ENCODE data around the gene MAP1LC3A. TPM values are rescaled to one million over a fixed set of nuclear protein-coding genes. Genes with fewer than 3 reads are reported as not detected.

MAP1LC3A gene
- total and polyA plus RNA-seq, 2 experiments from 2014 or later, result 80.3 to 83.1 TPM

- Histone ChIP-seq H4K20me1 (ENCODE audit: insufficient read depth) (no peaks in the 10 kb centered on the region), H3K27me3 (replicated peaks; ENCODE audit: insufficient read depth) (no peaks in the 10 kb centered on the region), H3K9me2 (ENCODE audit: insufficient read depth) (no peaks in the 10 kb centered on the region), H3K9me3 (ENCODE audit: low read depth) (no peaks in the 10 kb centered on the region), H3K4me3 (no peak overlapping the region), H3K4me2 (ENCODE audit: unreplicated experiment) (no peak overlapping the region), H3K79me2 (ENCODE audit: insufficient read depth) (no peaks in the 10 kb centered on the region), H3K4me1 (ENCODE audit: insufficient read depth) (peaks cover 14% of the 10 kb centered on the region), H3K27ac (no peak overlapping the region), H2AFZ (no peak overlapping the region), H3K36me3 (ENCODE audit: low read depth) (no peaks in the 10 kb centered on the region), H3K9ac (no peak overlapping the region), H3F3A (ENCODE audit: insufficient read depth) (peaks cover 14% of the 10 kb centered on the region)
- TF ChIP-seq EZH2 (IDR thresholded peaks at IDR 0.05; ENCODE audit: insufficient read depth, poor library complexity, severe bottlenecking) (no peak), EZH2phosphoT487 (IDR thresholded peaks at IDR 0.05; ENCODE audit: insufficient read depth, low read depth) (no peak)
- 95% methylated on average over 9 of the region's 9 CpGs for WGBS, 2 experiments (ENCODE audit: low coverage in 1 of 2, low lambda C conversion rate in 2 of 2, missing lambda C conversion rate in 2 of 2)
- in situ Hi-C loops (cut with MboI), result no loop called here
- no peak for DNase-seq
Measured at GRCh38 chr20:34566978-34567891, 8.7 kb downstream of the MAP1LC3A start.

- H3K36me3 ChIP-seq (ENCODE audit: low read depth), result no peaks in the 10 kb centered on the region
- in situ Hi-C loops (cut with MboI), result no loop called here
- H3K27me3 ChIP-seq (replicated peaks; ENCODE audit: insufficient read depth), result no peaks in the 10 kb centered on the region
- no peak overlapping the region for H3K4me3 ChIP-seq
- 94% methylated on average over 15 of the region's 15 CpGs for WGBS, 2 experiments (ENCODE audit: low coverage in 1 of 2, low lambda C conversion rate in 2 of 2, missing lambda C conversion rate in 2 of 2)
- DNase-seq, result no peak
- H3F3A ChIP-seq (ENCODE audit: insufficient read depth), result peaks cover 14% of the 10 kb centered on the region
- no peaks in the 10 kb centered on the region for H3K9me3 ChIP-seq (ENCODE audit: low read depth)
- H3K27ac ChIP-seq, result no peak overlapping the region
- H3K79me2 ChIP-seq (ENCODE audit: insufficient read depth), result no peaks in the 10 kb centered on the region
- H3K4me2 ChIP-seq (ENCODE audit: unreplicated experiment), result no peak overlapping the region
- no peak overlapping the region for H3K9ac ChIP-seq
- TF ChIP-seq EZH2phosphoT487 (IDR thresholded peaks at IDR 0.05; ENCODE audit: insufficient read depth, low read depth) (no peak), EZH2 (IDR thresholded peaks at IDR 0.05; ENCODE audit: insufficient read depth, poor library complexity, severe bottlenecking) (no peak)
- H3K9me2 ChIP-seq (ENCODE audit: insufficient read depth), result no peaks in the 10 kb centered on the region
- H4K20me1 ChIP-seq (ENCODE audit: insufficient read depth), result no peaks in the 10 kb centered on the region
- H2AFZ ChIP-seq, result no peak overlapping the region
- H3K4me1 ChIP-seq (ENCODE audit: insufficient read depth), result peaks cover 14% of the 10 kb centered on the region
Measured at GRCh38 chr20:34567892-34568865, 9.7 kb downstream of the MAP1LC3A start.

GRCh38 chr20:34569598-34569997 is 11.1 kb downstream of the MAP1LC3A start:
- Histone ChIP-seq H3K9me2 (ENCODE audit: insufficient read depth) (no peaks in the 10 kb centered on the region), H3K79me2 (ENCODE audit: insufficient read depth) (no peaks in the 10 kb centered on the region), H3F3A (ENCODE audit: insufficient read depth) (peaks cover 14% of the 10 kb centered on the region), H4K20me1 (ENCODE audit: insufficient read depth) (no peaks in the 10 kb centered on the region), H3K4me1 (ENCODE audit: insufficient read depth) (peaks cover 14% of the 10 kb centered on the region), H3K27ac (no peak overlapping the region), H3K36me3 (ENCODE audit: low read depth) (no peaks in the 10 kb centered on the region), H2AFZ (no peak overlapping the region), H3K4me3 (no peak overlapping the region), H3K9ac (no peak overlapping the region), H3K9me3 (ENCODE audit: low read depth) (no peaks in the 10 kb centered on the region), H3K27me3 (replicated peaks; ENCODE audit: insufficient read depth) (no peaks in the 10 kb centered on the region), H3K4me2 (ENCODE audit: unreplicated experiment) (no peak overlapping the region)
- in situ Hi-C loops (cut with MboI), result no loop called here
- WGBS, 2 experiments (ENCODE audit: low coverage in 1 of 2, low lambda C conversion rate in 2 of 2, missing lambda C conversion rate in 2 of 2), result 31 to 47% methylated on average over 2 of the region's 2 CpGs
- TF ChIP-seq EZH2 (IDR thresholded peaks at IDR 0.05; ENCODE audit: insufficient read depth, poor library complexity, severe bottlenecking), result no peak
- TF ChIP-seq EZH2phosphoT487 (IDR thresholded peaks at IDR 0.05; ENCODE audit: insufficient read depth, low read depth), result no peak
- peak; percentile 46 for DNase-seq

- in situ Hi-C loops (cut with MboI), result no loop called here
- Histone ChIP-seq H3K27ac (peak overlapping the region; percentile 42; the same call in 1 of the 2 replicates), H3K4me1 (ENCODE audit: insufficient read depth) (peaks cover 14% of the 10 kb centered on the region), H3K36me3 (ENCODE audit: low read depth) (no peaks in the 10 kb centered on the region), H3K27me3 (replicated peaks; ENCODE audit: insufficient read depth) (no peaks in the 10 kb centered on the region), H4K20me1 (ENCODE audit: insufficient read depth) (no peaks in the 10 kb centered on the region), H3K4me2 (ENCODE audit: unreplicated experiment) (no peak overlapping the region), H2AFZ (no peak overlapping the region), H3K9me2 (ENCODE audit: insufficient read depth) (no peaks in the 10 kb centered on the region), H3K79me2 (ENCODE audit: insufficient read depth) (no peaks in the 10 kb centered on the region), H3K9ac (no peak overlapping the region), H3K4me3 (no peak overlapping the region), H3F3A (ENCODE audit: insufficient read depth) (peaks cover 14% of the 10 kb centered on the region), H3K9me3 (ENCODE audit: low read depth) (no peaks in the 10 kb centered on the region)
- WGBS, 2 experiments (ENCODE audit: low coverage in 1 of 2, low lambda C conversion rate in 2 of 2, missing lambda C conversion rate in 2 of 2), result 24 to 37% methylated on average over 3 of the region's 3 CpGs
- DNase-seq, result peak; percentile 80
- no peak for TF ChIP-seq EZH2 (IDR thresholded peaks at IDR 0.05; ENCODE audit: insufficient read depth, poor library complexity, severe bottlenecking)
- TF ChIP-seq EZH2phosphoT487 (IDR thresholded peaks at IDR 0.05; ENCODE audit: insufficient read depth, low read depth), result peak; percentile 93
Measured at GRCh38 chr20:34570859-34571306, 12.4 kb downstream of the MAP1LC3A start.

Measured in GM23248 (cell line).